GM10847 (cell line): ENCODE results near the gene SLC22A12.

Experiments
- POLR2A ChIP-seq: IDR thresholded peaks from 2 replicates; pipeline ENCODE4 v1.6.1; 2011; ENCODE audit not compliant: insufficient read length; ENCODE audit errors: extremely low read depth

Gene SLC22A12

GRCh38 chr11:64590763-64591221 lies at the start of gene SLC22A12:
SLC22A12 (plus strand) TSS chr11:64591220; CDS start chr11:64591557, 337 bp downstream.
- no peak for TF ChIP-seq POLR2A

- TF ChIP-seq POLR2A, result no peak
Measured at GRCh38 chr11:64542172-64543125, 48.6 kb upstream of the SLC22A12 start.

- no peak for TF ChIP-seq POLR2A
Measured at GRCh38 chr11:64543818-64544217, 47.2 kb upstream of the SLC22A12 start.

- no peak for TF ChIP-seq POLR2A
Measured at GRCh38 chr11:64544616-64545296, 46.3 kb upstream of the SLC22A12 start.

GRCh38 chr11:64545619-64546018 lies 45.4 kb upstream of the SLC22A12 start:
- TF ChIP-seq POLR2A, result no peak

- no peak for TF ChIP-seq POLR2A
Measured at GRCh38 chr11:64546176-64546575, 44.8 kb upstream of the SLC22A12 start.

- no peak for TF ChIP-seq POLR2A
Measured at GRCh38 chr11:64546600-64546999, 44.4 kb upstream of the SLC22A12 start.

GRCh38 chr11:64549969-64550368 lies 41.1 kb upstream of the SLC22A12 start:
- TF ChIP-seq POLR2A, result no peak

GRCh38 chr11:64553554-64554201 lies 37.3 kb upstream of the SLC22A12 start:
- TF ChIP-seq POLR2A, result no peak

GRCh38 chr11:64556044-64556720 lies 34.8 kb upstream of the SLC22A12 start:
- TF ChIP-seq POLR2A, result no peak

- TF ChIP-seq POLR2A, result no peak
Measured at GRCh38 chr11:64556721-64557250, 34.2 kb upstream of the SLC22A12 start.

- no peak for TF ChIP-seq POLR2A
Measured at GRCh38 chr11:64558065-64558745, 32.8 kb upstream of the SLC22A12 start.

GRCh38 chr11:64558869-64559268 lies 32.2 kb upstream of the SLC22A12 start:
- no peak for TF ChIP-seq POLR2A

- no peak for TF ChIP-seq POLR2A
Measured at GRCh38 chr11:64559351-64560138, 31.5 kb upstream of the SLC22A12 start.
